Endothelial cell of umbilical vein (primary cell): ENCODE measurements around the gene GJB2. TPM values are rescaled to one million over a fixed set of nuclear protein-coding genes. Genes with fewer than 3 reads are reported as not detected.

Source experiments
- polyA plus RNA-seq, 4 experiments: library from polyadenylated mRNA; depleted of rRNA in 3 of 4; stranded (reverse) in 3 of 4; unstranded in 1 of 4; fragments of >200 nt; gene quantifications; 2 replicates each; pipeline versions ENCODE4 v1.2.1 to v1.2.3, GENCODE V29; 2011 to 2012; ENCODE audit warnings: missing spikeins in 1 of 4
- total RNA-seq: library from RNA; stranded (reverse); gene quantifications from 2 replicates; pipeline ENCODE4 v1.2.3, GENCODE V29; 2021

The GJB2 gene
- total and polyA plus RNA-seq, 2 donors (not counting 3 experiments of a cell fraction or from before 2014, with no cell fraction given), result not detected

Other genes starting within 250 kb of the GJB2 start
- 75.3 and 77.7 TPM in 2 replicates for gene ZMYM2, start 234.2 kb downstream of the GJB2 start, total RNA-seq
- 10.9 and 14.7 TPM in 2 replicates for gene ZMYM2, start 234.2 kb downstream of the GJB2 start, polyA plus RNA-seq
- not detected in 2 replicates for gene GJA3, start 31.9 kb downstream of the GJB2 start, total RNA-seq
- gene GJA3, start 31.9 kb downstream of the GJB2 start, polyA plus RNA-seq, result not detected in 2 replicates
- not detected in 2 replicates for gene GJB6, start 39.4 kb upstream of the GJB2 start, total RNA-seq
- not detected in 2 replicates for gene GJB6, start 39.4 kb upstream of the GJB2 start, polyA plus RNA-seq